Stimulated activated CD8-positive, alpha-beta memory T cell treated with anti-CD3 and anti-CD28 coated beads, Interleukin-15, amount 100 ng/mL, for 1 hour (primary cell): ENCODE measurements around the gene TNFAIP3.

ENCODE experiments used
- DNase-seq: peaks from one replicate; pipeline ENCODE4 v3.0.0-alpha.2; 2020; ENCODE audit warnings: low read depth

TNFAIP3 gene

GRCh38 chr6:137903274-137903932 is 36.3 kb downstream of the TNFAIP3 start:
- DNase-seq: no peak

GRCh38 chr6:137903933-137904821 is 37.1 kb downstream of the TNFAIP3 start:
- no peak for DNase-seq

GRCh38 chr6:137904822-137905617 is 38.0 kb downstream of the TNFAIP3 start:
- DNase-seq: peak; percentile 37

GRCh38 chr6:137906020-137906472 is 39.0 kb downstream of the TNFAIP3 start:
- no peak for DNase-seq

GRCh38 chr6:137907170-137907569 is 40.1 kb downstream of the TNFAIP3 start:
- no peak for DNase-seq

GRCh38 chr6:137909533-137909932 is 42.5 kb downstream of the TNFAIP3 start:
- DNase-seq: no peak

GRCh38 chr6:137910424-137910834 is 43.4 kb downstream of the TNFAIP3 start:
- DNase-seq: no peak

- DNase-seq: no peak
These were observed 43.9 kb downstream of the TNFAIP3 start for GRCh38 chr6:137910843-137911456.

- DNase-seq: no peak
These were observed 44.7 kb downstream of the TNFAIP3 start for GRCh38 chr6:137911675-137912191.

GRCh38 chr6:137912813-137913212 is 45.8 kb downstream of the TNFAIP3 start:
- DNase-seq: no peak

GRCh38 chr6:137913434-137913833 is 46.4 kb downstream of the TNFAIP3 start:
- no peak for DNase-seq

- no peak for DNase-seq
These were observed 47.0 kb downstream of the TNFAIP3 start for GRCh38 chr6:137913996-137914529.

GRCh38 chr6:137914530-137915193 is 47.6 kb downstream of the TNFAIP3 start:
- no peak for DNase-seq

GRCh38 chr6:137915790-137916189 is 48.7 kb downstream of the TNFAIP3 start:
- DNase-seq: no peak

- DNase-seq: no peak
These were observed 50.7 kb downstream of the TNFAIP3 start for GRCh38 chr6:137917551-137918325.

- DNase-seq: no peak
These were observed 52.4 kb downstream of the TNFAIP3 start for GRCh38 chr6:137919502-137919823.

- no peak for DNase-seq
These were observed 53.0 kb downstream of the TNFAIP3 start for GRCh38 chr6:137919837-137920730.

- no peak for DNase-seq
These were observed 54.8 kb downstream of the TNFAIP3 start for GRCh38 chr6:137921823-137922222.
